ENCODE results near the gene KIAA0825. TPM values are rescaled to one million over a fixed set of nuclear protein-coding genes. Genes with fewer than 3 reads are reported as not detected.

The KIAA0825 gene
- total RNA-seq, 1 donor from 2014 or later: 0.26 TPM

DNA sequence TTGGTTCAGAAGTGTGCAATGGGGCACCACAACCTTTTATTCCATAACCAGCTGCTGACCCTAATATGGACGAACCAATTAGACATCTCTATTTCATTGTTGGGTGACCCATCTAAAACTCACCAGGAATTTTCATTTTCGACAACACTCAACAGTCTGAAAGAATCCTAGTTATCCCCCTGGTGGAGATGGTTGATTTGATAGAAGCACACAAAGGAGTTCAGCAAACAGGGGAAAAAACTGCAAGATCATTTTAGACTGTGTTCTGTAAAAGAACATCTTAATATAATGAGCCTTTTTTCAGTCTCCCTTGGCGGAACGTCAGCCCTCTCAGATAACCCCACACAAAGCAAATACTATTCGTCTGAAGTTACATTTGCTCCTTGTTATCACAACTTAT lies 367.4 kb downstream of the KIAA0825 start:
- Histone ChIP-seq H3K4me3 (ENCODE audit: low read depth, low read length) (no peak overlapping the region), H3K27me3 (ENCODE audit: control insufficient read depth, insufficient read depth, low read length) (no peaks in the 10 kb centered on the region), H3K36me3 (ENCODE audit: control insufficient read depth, insufficient read depth, low read length) (no peaks in the 10 kb centered on the region)
- TF ChIP-seq CTCF (IDR thresholded peaks at IDR 0.05; ENCODE audit: insufficient read depth, low read length, severe bottlenecking): no peak
- FAIRE-seq (no peak), DNase-seq (ENCODE audit: low read depth) (no peak)

DNA sequence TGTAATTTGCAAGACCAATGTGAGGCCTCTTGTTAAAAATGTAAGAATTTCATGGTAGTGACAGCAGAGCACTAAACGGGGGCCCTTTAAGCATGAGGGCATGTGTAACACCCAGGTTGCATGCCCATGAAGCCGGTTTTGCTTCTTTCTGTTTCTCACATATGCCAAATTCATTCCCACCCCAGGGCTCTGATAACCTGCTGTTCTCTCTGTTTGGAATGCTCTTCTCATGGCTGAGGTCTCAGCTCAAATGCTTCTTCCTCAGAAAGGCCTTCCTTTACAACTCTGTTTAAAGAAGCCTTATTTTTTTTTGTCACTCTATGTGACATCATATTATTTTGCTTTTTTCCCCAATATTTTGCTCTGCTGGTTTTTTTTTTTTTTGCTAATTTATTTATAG lies 369.0 kb downstream of the KIAA0825 start:
- no peak for FAIRE-seq

GRCh38 chr5:94248175-94248875 lies 370.1 kb downstream of the KIAA0825 start:
- DNase-seq (ENCODE audit: low read depth) (no peak), FAIRE-seq (no peak)
- Histone ChIP-seq H3K27me3 (ENCODE audit: control insufficient read depth, insufficient read depth, low read length) (no peaks in the 10 kb centered on the region), H3K36me3 (ENCODE audit: control insufficient read depth, insufficient read depth, low read length) (no peaks in the 10 kb centered on the region), H3K4me3 (ENCODE audit: low read depth, low read length) (no peak overlapping the region)
- TF ChIP-seq CTCF (IDR thresholded peaks at IDR 0.05; ENCODE audit: insufficient read depth, low read length, severe bottlenecking): no peak

More for the DNA sequence above, 369.0 kb downstream of the KIAA0825 start:
- DNase-seq (ENCODE audit: low read depth): no peak
- no peak overlapping the region for H3K4me3 ChIP-seq (ENCODE audit: low read depth, low read length)
- H3K27me3 ChIP-seq (ENCODE audit: control insufficient read depth, insufficient read depth, low read length): no peaks in the 10 kb centered on the region
- no peaks in the 10 kb centered on the region for H3K36me3 ChIP-seq (ENCODE audit: control insufficient read depth, insufficient read depth, low read length)
- TF ChIP-seq CTCF (IDR thresholded peaks at IDR 0.05; ENCODE audit: insufficient read depth, low read length, severe bottlenecking): no peak

DNA sequence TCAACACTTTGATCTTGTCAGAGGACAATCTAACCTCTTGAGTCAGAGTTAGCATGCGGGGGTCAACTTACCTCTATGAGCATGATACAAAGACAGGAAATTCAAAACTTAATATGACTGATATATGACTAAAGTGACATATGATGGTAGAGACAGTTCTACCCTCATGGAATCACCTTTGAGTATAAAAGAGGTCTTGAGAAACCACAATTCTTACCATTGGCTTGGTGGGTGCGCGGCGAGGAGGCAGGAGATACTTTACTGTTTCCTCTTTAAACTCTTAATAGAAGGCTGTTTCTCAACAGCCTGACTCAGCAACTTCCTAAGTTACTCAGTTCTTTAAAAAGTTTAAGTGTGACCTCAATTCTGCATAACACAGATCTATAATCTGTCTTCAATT lies 372.8 kb downstream of the KIAA0825 start:
- no peak for TF ChIP-seq CTCF (IDR thresholded peaks at IDR 0.05; ENCODE audit: insufficient read depth, low read length, severe bottlenecking)
- no peaks in the 10 kb centered on the region for H3K27me3 ChIP-seq (ENCODE audit: control insufficient read depth, insufficient read depth, low read length)
- H3K4me3 ChIP-seq (ENCODE audit: low read depth, low read length): no peak overlapping the region
- H3K36me3 ChIP-seq (ENCODE audit: control insufficient read depth, insufficient read depth, low read length): no peaks in the 10 kb centered on the region
- FAIRE-seq (no peak), DNase-seq (ENCODE audit: low read depth) (peak; percentile 23)

GRCh38 chr5:94244921-94245320 lies 373.5 kb downstream of the KIAA0825 start:
- no peaks in the 10 kb centered on the region for H3K27me3 ChIP-seq (ENCODE audit: control insufficient read depth, insufficient read depth, low read length)
- no peak for DNase-seq (ENCODE audit: low read depth)
- no peak for TF ChIP-seq CTCF (IDR thresholded peaks at IDR 0.05; ENCODE audit: insufficient read depth, low read length, severe bottlenecking)
- no peak for FAIRE-seq
- no peak overlapping the region for H3K4me3 ChIP-seq (ENCODE audit: low read depth, low read length)
- no peaks in the 10 kb centered on the region for H3K36me3 ChIP-seq (ENCODE audit: control insufficient read depth, insufficient read depth, low read length)

DNA sequence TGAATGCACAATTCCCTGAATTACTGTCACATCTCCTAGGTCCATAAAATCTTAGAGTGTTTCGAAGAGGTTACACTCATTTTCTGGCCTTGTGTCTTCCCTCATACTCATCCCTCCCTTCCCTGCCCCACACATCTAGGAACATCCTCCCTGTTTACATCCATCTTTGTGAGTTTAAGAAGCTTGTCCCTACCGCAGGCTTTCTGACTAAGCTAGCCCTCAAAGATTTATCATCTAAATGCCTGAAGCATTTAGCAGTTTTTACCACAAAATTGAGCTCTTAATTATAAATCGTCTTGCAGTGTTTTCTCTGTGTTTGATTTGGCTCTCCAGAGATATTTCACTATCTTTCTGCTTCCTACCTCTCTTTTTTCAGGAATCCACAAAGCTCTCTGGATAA lies 374.8 kb downstream of the KIAA0825 start:
- Histone ChIP-seq H3K27me3 (ENCODE audit: control insufficient read depth, insufficient read depth, low read length) (no peaks in the 10 kb centered on the region), H3K4me3 (ENCODE audit: low read depth, low read length) (no peak overlapping the region), H3K36me3 (ENCODE audit: control insufficient read depth, insufficient read depth, low read length) (no peaks in the 10 kb centered on the region)
- FAIRE-seq: no peak
- TF ChIP-seq CTCF (IDR thresholded peaks at IDR 0.05; ENCODE audit: insufficient read depth, low read length, severe bottlenecking): no peak
- DNase-seq (ENCODE audit: low read depth): no peak

Data from bronchial epithelial cell (primary cell).